Measurements from ENCODE around the gene FGFR3. TPM values are rescaled to one million over a fixed set of nuclear protein-coding genes. Genes with fewer than 3 reads are reported as not detected.

The FGFR3 gene
- total and polyA plus RNA-seq, 10 of the 15 experiments (the other 5 are each of a cell fraction or from before 2014, with no cell fraction given): 0.05 to 0.33 (median 0.18) TPM; not detected in 6

DNA sequence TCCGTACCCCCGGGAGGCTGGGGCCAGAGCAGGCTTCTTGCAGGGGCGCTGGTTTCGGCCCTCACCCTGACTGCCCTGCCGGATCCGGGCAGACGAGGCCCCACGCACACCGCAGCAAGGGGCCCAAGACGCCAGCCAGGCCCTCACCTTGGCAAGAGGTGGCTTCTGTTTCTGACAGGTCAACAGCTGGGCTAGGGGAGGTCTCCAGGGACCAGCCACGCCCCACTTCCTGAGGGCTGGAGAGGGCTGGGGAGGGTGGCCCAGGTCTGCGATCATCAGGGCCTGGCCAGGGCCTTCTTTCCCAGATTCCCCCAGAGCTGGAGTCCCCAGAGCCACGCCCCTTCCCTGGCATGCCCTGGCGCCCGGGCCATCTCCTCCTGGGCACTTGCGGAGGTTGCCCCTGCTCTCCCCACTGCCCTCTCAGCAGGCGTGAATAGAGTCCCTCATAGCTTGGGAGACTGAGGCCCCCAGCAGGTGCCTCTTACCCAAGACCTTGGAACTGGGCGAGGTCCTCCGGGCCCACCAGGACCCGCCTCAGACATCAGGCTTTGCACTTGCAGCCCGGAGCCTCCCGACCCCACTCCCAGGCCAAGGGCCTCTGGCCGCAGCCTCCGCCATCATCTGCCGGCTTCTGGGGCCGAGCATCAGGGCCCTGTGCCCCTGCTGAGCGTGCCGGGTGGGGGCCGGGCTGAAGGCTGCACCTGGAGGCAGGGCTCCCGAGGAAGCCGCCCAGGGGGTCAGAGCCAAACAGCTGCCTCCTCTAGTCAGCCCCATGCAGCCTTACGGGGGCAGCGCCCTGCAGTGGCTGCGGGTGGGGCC, 6.3 kb upstream of the FGFR3 start (continued):
- TF ChIP-seq EP300 (IDR thresholded peaks at IDR 0.05; ENCODE audit: borderline replicate concordance in 1 of 2, control insufficient read depth in 1 of 2, low read depth in 2 of 2, low read length in 2 of 2): no peak
- TF ChIP-seq, protein P1, sequence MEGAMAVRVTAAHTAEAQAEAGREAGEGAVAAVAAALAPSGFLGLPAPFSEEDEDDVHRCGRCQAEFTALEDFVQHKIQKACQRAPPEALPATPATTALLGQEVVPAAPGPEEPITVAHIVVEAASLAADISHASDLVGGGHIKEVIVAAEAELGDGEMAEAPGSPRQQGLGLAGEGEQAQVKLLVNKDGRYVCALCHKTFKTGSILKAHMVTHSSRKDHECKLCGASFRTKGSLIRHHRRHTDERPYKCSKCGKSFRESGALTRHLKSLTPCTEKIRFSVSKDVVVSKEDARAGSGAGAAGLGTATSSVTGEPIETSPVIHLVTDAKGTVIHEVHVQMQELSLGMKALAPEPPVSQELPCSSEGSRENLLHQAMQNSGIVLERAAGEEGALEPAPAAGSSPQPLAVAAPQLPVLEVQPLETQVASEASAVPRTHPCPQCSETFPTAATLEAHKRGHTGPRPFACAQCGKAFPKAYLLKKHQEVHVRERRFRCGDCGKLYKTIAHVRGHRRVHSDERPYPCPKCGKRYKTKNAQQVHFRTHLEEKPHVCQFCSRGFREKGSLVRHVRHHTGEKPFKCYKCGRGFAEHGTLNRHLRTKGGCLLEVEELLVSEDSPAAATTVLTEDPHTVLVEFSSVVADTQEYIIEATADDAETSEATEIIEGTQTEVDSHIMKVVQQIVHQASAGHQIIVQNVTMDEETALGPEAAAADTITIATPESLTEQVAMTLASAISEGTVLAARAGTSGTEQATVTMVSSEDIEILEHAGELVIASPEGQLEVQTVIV (IDR thresholded peaks at IDR 0.05; ENCODE audit: borderline replicate concordance, partially characterized antibody): no peak
- no peak for TF ChIP-seq CEBPB (IDR thresholded peaks at IDR 0.05; ENCODE audit: borderline replicate concordance in 1 of 2, low read depth in 2 of 2, low read length in 2 of 2)
- TF ChIP-seq NR2C1 (IDR thresholded peaks at IDR 0.05): no peak

DNA sequence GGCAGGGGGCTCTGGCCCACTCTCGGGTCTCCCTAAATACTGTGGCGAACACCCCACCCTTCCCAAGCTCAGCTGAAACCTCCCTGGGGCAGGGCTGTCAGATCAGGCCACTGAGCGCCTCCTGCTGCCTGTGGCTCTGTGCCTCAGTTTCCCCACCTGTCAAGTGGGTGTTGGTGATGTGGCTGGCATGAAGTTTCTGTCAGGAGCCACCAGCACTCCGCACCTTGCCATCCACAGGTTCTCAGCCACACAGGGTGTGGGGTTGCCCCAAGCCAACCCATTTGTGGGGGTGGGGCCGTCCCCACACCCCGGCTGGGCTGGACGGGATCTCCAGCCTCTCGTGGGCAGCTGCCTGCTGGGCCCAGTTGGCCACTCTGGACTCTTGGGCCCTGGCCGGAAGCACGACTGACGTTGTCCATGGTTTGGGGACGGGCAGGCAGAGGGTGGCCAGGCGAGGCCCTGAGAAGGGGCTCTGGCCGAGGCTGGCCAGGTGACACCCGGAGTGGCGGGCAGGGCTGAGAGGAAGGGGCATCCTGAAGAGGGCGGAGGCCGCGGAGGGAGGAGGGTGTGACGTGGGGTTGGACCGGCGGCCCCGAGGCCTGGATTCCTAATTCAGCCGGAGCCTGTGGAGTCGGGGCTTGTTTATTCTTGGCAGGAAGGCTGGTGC, 5.5 kb upstream of the FGFR3 start:
- ATAC-seq (no peak), FAIRE-seq (no peak), DNase-seq (ENCODE audit: low read depth, low spot score) (no peak)
- Histone ChIP-seq H3K9me3 (replicated peaks; ENCODE audit: control insufficient read depth, insufficient read depth, low read length) (no peaks in the 10 kb centered on the region), H3K9ac (ENCODE audit: control insufficient read depth, insufficient read depth, low read length) (no peak overlapping the region), H3K27me3 (replicated peaks in 1 of 2; ENCODE audit: control insufficient read depth in 2 of 2, insufficient read depth in 2 of 2, low read length in 1 of 2) (no peaks in the 10 kb centered on the region; a peak in 1 of 4 replicates), H3K4me1 (ENCODE audit: control insufficient read depth, insufficient read depth, low read length) (no peaks in the 10 kb centered on the region), H3K79me2 (ENCODE audit: control insufficient read depth, insufficient read depth, low read length) (no peaks in the 10 kb centered on the region), H3K4me3 (no peak overlapping the region), H2AFZ (ENCODE audit: control insufficient read depth, low read depth, low read length) (no peak overlapping the region), H3K27ac (ENCODE audit: control insufficient read depth, insufficient read depth) (no peak overlapping the region), H3K36me3 (ENCODE audit: control insufficient read depth in 2 of 2, insufficient read depth in 2 of 2, low read length in 1 of 2) (no peaks in the 10 kb centered on the region), H3K4me2 (ENCODE audit: control insufficient read depth, insufficient read depth) (no peak overlapping the region), H4K20me1 (ENCODE audit: control insufficient read depth, insufficient read depth) (no peaks in the 10 kb centered on the region)
- in situ Hi-C loops (cut with MboI): no loop called here
- POLR2A ChIA-PET: no interaction called here
- SMC1A ChIA-PET (ENCODE audit: uncharacterized antibody, unreplicated experiment): no interaction called here
- BruUV-seq (replicated peaks): no TSS peak
- RAD21 ChIA-PET (ENCODE audit: unreplicated experiment): no interaction called here
- intact Hi-C loops (cut with micrococcal nuclease; ENCODE audit: unreplicated experiment): no loop called here
- CTCF ChIA-PET: interaction anchor here (1.0 kb wide), 1 partner anchor 40 kb away, joined by 4 read pairs; no protein-coding TSS in a partner anchor
- TF ChIP-seq, protein P2, sequence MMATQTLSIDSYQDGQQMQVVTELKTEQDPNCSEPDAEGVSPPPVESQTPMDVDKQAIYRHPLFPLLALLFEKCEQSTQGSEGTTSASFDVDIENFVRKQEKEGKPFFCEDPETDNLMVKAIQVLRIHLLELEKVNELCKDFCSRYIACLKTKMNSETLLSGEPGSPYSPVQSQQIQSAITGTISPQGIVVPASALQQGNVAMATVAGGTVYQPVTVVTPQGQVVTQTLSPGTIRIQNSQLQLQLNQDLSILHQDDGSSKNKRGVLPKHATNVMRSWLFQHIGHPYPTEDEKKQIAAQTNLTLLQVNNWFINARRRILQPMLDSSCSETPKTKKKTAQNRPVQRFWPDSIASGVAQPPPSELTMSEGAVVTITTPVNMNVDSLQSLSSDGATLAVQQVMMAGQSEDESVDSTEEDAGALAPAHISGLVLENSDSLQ (IDR thresholded peaks at IDR 0.05): no peak
- TF ChIP-seq EP300 (IDR thresholded peaks at IDR 0.05; ENCODE audit: borderline replicate concordance in 1 of 2, control insufficient read depth in 1 of 2, low read depth in 2 of 2, low read length in 2 of 2) (no peak), WRNIP1 (IDR thresholded peaks at IDR 0.05; ENCODE audit: borderline replicate concordance, low read depth, low read length) (no peak), TAF1 (IDR thresholded peaks at IDR 0.05; ENCODE audit: borderline replicate concordance, low read depth, low read length) (no peak), SMARCA5 (IDR thresholded peaks at IDR 0.05) (no peak)
- TF ChIP-seq, protein P3, sequence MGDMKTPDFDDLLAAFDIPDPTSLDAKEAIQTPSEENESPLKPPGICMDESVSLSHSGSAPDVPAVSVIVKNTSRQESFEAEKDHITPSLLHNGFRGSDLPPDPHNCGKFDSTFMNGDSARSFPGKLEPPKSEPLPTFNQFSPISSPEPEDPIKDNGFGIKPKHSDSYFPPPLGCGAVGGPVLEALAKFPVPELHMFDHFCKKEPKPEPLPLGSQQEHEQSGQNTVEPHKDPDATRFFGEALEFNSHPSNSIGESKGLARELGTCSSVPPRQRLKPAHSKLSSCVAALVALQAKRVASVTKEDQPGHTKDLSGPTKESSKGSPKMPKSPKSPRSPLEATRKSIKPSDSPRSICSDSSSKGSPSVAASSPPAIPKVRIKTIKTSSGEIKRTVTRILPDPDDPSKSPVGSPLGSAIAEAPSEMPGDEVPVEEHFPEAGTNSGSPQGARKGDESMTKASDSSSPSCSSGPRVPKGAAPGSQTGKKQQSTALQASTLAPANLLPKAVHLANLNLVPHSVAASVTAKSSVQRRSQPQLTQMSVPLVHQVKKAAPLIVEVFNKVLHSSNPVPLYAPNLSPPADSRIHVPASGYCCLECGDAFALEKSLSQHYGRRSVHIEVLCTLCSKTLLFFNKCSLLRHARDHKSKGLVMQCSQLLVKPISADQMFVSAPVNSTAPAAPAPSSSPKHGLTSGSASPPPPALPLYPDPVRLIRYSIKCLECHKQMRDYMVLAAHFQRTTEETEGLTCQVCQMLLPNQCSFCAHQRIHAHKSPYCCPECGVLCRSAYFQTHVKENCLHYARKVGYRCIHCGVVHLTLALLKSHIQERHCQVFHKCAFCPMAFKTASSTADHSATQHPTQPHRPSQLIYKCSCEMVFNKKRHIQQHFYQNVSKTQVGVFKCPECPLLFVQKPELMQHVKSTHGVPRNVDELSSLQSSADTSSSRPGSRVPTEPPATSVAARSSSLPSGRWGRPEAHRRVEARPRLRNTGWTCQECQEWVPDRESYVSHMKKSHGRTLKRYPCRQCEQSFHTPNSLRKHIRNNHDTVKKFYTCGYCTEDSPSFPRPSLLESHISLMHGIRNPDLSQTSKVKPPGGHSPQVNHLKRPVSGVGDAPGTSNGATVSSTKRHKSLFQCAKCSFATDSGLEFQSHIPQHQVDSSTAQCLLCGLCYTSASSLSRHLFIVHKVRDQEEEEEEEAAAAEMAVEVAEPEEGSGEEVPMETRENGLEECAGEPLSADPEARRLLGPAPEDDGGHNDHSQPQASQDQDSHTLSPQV (IDR thresholded peaks at IDR 0.05): no peak
- 49% methylated on average over 24 of the region's 25 CpGs for WGBS (ENCODE audit: insufficient coverage, insufficient replicate concordance, low lambda C conversion rate, missing lambda C conversion rate)
